Vagina (tissue), 2 donors: ENCODE results near the gene CT45A10.
"Not testable (repeated sequence)": the region's sequence is repeated elsewhere in the genome, so short reads cannot be mapped to it uniquely, and the experiment has no call there.

ENCODE experiments used
- POLR2A ChIP-seq, 2 donors: fragments of 450-650 bp; IDR thresholded peaks; one replicate each; pipeline ENCODE4 v1.6.1; 2017; ENCODE audit warnings: antibody characterized with exemption in 2 of 2, mild to moderate bottlenecking in 2 of 2, moderate library complexity in 2 of 2
- POLR2AphosphoS5 ChIP-seq, 2 donors: sonication (generic); formaldehyde crosslinking; IDR thresholded peaks; one replicate each; pipeline ENCODE4 v1.9.0; 2017; ENCODE audit warnings: antibody characterized with exemption in 2 of 2, mild to moderate bottlenecking in 2 of 2, low read depth in 1 of 2; ENCODE audit not compliant: insufficient read depth in 1 of 2

GRCh38 chrX:135854438-135854837 is 38.8 kb downstream of the CT45A10 start, which contains the start of gene CT45A8:
- TF ChIP-seq POLR2AphosphoS5 (IDR thresholded peaks at IDR 0.05; ENCODE audit: insufficient read depth in 1 of 2, low read depth in 1 of 2); POLR2A (IDR thresholded peaks at IDR 0.05): not testable (repeated sequence)
